DMS79 (cell line): ENCODE measurements around the gene ADCY1.

Experiments used
- DNase-seq: peaks from one replicate; lab custom pipeline; 2025; lab: John Stamatoyannopoulos, UW

ADCY1 gene

GRCh38 chr7:45695249-45695995, 121.3 kb downstream of the ADCY1 start:
- DNase-seq: no peak

- DNase-seq: no peak
Observed at GRCh38 chr7:45696476-45696875, 122.3 kb downstream of the ADCY1 start.

GRCh38 chr7:45697576-45698136, 123.5 kb downstream of the ADCY1 start:
- no peak for DNase-seq

GRCh38 chr7:45698303-45699014, 124.3 kb downstream of the ADCY1 start:
- no peak for DNase-seq

GRCh38 chr7:45699015-45699309, 124.8 kb downstream of the ADCY1 start:
- DNase-seq: no peak

GRCh38 chr7:45699726-45700390, 125.7 kb downstream of the ADCY1 start:
- no peak for DNase-seq

GRCh38 chr7:45700556-45700955, 126.4 kb downstream of the ADCY1 start:
- DNase-seq: no peak

- DNase-seq: no peak
Observed at GRCh38 chr7:45701701-45702510, 127.7 kb downstream of the ADCY1 start.

GRCh38 chr7:45702751-45703150, 128.6 kb downstream of the ADCY1 start:
- no peak for DNase-seq

- DNase-seq: no peak
Observed at GRCh38 chr7:45703373-45703821, 129.2 kb downstream of the ADCY1 start.

GRCh38 chr7:45703911-45704682, 129.9 kb downstream of the ADCY1 start:
- DNase-seq: no peak

GRCh38 chr7:45704683-45705016, 130.5 kb downstream of the ADCY1 start:
- no peak for DNase-seq

- DNase-seq: no peak
Observed at GRCh38 chr7:45708046-45708950, 134.1 kb downstream of the ADCY1 start.

- no peak for DNase-seq
Observed at GRCh38 chr7:45709168-45710042, 135.2 kb downstream of the ADCY1 start.

GRCh38 chr7:45710271-45711160, 136.3 kb downstream of the ADCY1 start:
- no peak for DNase-seq

- no peak for DNase-seq
Observed at GRCh38 chr7:45711161-45711490, 137.0 kb downstream of the ADCY1 start.

- DNase-seq: no peak
Observed at GRCh38 chr7:45712057-45712689, 138.0 kb downstream of the ADCY1 start.
